GM19193 (cell line): Measurements from ENCODE around the gene APH1A.

ENCODE experiments used
- POLR2A ChIP-seq: IDR thresholded peaks from 4 replicates; pipeline ENCODE4 v1.6.1; 2011; ENCODE audit not compliant: insufficient read depth, insufficient read length; ENCODE audit errors: extremely low read depth

APH1A gene

DNA sequence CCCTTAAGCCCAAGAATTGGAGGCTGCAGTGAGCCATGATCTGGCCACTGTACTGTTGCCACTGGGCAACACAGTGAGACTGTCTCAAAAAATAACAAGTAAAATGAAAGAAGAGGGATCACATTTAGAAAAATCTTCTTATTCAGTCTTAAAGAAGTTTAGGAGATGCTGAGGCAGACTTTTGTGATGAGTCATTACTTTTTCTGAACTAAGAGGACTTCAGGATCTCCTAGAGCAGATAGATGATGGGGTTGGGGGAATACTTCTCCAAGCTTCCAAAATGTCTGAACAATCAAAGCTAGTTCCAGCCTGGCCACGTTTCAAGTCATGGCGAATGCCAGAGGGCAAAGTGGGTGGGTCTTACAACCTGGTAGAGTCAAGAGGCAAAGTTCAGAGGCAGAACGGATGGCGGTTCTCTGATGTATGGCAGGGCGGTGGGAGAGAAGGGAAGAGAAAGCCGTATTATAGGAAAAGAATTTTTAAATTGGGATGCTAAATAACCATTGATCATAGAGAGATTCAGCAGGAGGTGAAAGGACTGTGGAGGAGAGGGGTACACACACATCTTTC is 11.4 kb upstream of the APH1A start:
- TF ChIP-seq POLR2A: no peak

- no peak for TF ChIP-seq POLR2A
Observed at GRCh38 chr1:150273311-150273710, 4.5 kb upstream of the APH1A start.

DNA sequence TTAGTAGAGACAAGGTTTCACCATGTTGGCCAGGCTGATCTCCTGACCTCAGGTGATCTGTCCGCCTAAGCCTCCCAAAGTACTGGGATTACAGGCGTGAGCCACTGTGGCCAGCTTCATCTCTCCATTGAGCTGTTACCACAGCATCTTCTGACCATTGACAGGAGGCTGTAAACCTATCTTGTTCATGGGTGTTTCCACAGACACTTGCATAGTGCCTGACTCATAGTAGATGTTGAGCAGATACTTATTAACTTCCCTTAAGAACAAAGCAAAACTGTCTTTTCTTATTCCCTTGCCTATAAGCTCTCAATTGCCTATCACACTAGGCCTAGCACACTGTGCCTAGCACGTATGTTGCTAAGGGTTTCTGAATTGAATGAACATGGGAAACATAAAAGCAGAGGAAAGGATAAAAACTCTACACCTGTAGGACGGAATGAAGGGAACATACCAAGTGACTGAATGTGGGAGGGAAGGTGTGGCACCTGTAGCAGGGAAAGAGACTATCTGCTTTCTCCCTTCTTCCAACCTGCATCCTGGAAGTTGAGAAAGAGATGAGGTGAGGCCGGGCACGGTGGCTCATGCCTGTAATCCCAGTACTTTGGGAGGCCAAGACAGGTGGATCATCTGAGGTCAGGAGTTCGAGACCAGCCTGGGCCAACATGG is 2.6 kb upstream of the APH1A start:
- TF ChIP-seq POLR2A: no peak

GRCh38 chr1:150269451-150269850 is 635 bp upstream of the APH1A start:
- no peak for TF ChIP-seq POLR2A

- no peak for TF ChIP-seq POLR2A
Observed at GRCh38 chr1:150268340-150268704, 494 bp downstream of the APH1A start.

- TF ChIP-seq POLR2A: no peak
Observed at GRCh38 chr1:150267896-150268295, 920 bp downstream of the APH1A start.

GRCh38 chr1:150263549-150263948 is 5.3 kb downstream of the APH1A start:
- no peak for TF ChIP-seq POLR2A

DNA sequence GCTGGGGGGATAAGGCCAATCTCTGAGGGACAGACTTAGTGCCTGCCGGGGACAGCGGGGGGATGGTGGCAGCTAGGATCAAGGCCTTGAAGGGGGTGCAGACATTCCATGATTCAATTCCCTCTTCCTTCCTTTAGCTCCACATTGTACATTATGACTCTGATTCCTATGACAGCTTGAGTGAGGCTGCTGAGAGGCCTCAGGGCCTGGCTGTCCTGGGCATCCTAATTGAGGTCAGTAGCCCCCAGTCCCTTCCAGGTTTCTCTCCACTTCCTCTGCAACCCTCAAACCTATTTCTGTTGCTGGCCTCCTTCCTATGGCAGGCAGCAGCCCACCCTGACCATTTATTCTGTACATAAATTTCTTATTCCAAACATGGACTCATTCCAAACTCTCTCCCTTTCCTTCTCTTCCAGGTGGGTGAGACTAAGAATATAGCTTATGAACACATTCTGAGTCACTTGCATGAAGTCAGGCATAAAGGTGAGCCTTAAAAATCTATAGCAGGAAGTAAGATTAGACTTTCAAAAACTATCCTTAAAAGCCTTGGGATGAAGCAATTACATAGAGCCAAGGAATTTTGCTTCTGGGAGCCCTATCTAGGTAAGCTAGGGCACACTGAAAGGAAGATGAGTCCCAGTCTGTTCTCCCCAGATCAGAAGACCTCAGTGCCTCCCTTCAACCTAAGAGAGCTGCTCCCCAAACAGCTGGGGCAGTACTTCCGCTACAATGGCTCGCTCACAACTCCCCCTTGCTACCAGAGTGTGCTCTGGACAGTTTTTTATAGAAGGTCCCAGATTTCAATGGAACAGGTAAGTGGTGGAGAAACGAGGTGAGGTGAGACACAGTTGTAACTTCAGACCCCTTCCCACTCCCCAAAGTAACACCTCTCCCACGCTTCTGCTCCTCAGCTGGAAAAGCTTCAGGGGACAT is 6.2 kb downstream of the APH1A start:
- no peak for TF ChIP-seq POLR2A

DNA sequence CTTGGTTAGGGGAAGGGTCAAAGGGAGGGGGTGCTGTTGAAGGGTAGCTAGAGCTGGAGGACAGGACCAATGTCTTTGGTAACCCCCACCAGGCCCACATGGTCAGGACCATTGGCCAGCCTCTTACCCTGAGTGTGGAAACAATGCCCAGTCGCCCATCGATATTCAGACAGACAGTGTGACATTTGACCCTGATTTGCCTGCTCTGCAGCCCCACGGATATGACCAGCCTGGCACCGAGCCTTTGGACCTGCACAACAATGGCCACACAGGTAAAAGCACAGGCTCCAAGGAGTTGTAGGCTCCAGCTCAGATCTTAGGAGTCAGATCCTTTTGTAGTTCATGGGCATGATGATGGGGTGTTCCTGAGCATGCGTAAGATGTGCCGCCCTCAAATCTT is 7.4 kb downstream of the APH1A start:
- no peak for TF ChIP-seq POLR2A

GRCh38 chr1:150259758-150260669 is 8.8 kb downstream of the APH1A start:
- TF ChIP-seq POLR2A: no peak

DNA sequence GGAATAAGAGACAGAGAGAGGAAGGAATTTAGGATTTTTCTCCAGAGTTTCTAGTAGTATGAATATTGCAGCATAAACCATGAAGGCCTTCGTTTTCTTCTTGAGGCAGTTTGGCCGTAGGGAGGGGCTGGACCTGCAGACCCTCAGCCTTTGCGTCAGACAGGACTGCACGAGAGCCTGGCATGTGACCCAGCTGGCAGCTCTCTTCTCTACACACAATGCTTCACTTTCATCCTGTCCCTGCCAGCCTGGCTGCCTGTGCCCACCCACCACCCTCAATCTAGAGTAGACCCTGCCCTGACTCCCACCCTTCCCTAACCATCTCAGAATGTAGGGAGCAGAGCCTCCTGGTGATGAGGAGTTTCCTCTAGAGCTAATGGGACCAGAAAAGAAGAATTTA is 9.6 kb downstream of the APH1A start:
- TF ChIP-seq POLR2A: no peak

DNA sequence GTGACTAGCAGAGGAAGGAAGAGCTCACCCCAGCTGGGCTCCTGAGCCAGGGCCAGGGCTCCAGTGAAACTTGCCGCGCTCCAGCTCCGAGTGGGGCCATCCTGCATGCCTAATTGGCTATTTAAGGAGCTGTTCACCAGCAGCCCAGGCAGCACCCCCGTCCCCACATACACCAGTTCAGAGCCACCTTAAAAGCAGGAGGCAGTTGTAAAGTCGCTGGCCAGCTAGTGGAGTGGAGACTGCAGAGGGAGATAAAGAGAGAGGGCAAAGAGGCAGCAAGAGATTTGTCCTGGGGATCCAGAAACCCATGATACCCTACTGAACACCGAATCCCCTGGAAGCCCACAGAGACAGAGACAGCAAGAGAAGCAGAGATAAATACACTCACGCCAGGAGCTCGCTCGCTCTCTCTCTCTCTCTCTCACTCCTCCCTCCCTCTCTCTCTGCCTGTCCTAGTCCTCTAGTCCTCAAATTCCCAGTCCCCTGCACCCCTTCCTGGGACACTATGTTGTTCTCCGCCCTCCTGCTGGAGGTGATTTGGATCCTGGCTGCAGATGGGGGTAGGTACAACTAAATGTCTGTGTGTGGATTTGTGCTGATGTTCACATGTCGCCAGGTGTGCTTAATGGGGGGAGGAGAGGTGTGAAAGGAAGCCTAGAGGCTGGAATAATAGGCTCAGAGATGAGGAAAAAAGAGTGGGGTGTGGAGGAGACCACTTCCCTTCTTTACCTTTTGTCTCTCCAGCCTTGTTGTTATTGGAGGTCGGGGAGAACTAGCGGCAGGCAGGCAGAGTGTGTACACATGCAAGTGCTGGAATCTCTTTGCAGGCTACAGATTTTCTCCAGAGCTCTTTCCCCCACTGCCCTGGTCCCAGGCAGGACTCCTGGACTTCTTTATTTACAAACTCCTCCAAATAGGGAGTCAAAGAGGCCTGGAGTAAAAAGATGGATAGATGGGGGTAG is 10.9 kb downstream of the APH1A start, which contains the start of gene CA14:
Gene CA14 (plus strand): TSS at position 151 of the 962 bp plus-strand sequence. CDS start 355 bp downstream, at position 506.
- no peak for TF ChIP-seq POLR2A

DNA sequence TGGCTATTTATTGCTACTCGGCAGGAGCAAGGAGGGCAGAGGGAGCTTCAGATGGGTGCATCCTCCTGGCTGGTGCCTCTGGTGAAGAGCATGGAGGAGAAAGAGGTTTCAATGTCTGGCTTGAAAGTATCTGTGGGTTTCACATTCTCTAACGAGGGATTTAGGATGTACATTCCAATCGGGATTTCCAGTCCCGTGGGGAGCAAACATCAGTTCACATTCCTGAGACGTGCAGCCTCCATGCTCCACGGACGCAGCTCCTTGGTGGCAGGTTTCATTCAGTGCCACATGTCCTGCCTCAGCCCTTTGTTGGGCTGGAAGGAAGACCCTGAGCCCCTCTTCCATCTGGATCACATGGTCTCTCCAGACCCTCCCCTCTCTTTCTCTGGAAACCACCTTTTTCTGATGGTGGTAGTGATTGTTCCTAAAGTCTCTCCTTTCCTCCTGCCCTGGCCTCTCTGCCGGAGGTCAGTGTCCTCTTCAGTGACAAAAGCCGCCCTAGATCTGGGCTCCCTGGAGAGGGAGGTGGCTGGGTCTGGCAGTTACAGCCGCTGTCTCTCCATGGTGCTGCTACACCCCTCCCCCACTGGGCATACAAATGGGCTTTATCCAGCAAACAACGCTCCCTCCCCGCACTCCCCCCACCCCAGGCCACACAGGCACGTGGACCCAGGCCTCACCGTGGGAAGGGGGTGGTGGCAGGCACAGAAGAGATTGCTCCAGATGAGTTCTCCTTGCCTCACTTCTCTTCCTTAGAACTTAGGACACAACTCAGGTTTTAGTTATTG is 12.1 kb downstream of the APH1A start:
- TF ChIP-seq POLR2A: no peak
